Activated CD4-positive, alpha-beta T cell treated with anti-CD3 and anti-CD28 coated beads for 48 hours (primary cell): ENCODE measurements around the gene GOLGA7B.

ENCODE experiments used
- DNase-seq: peaks from one replicate; pipeline ENCODE4 v3.0.0-alpha.2; 2020

The GOLGA7B gene

GRCh38 chr10:97849687-97850402 lies at the start of gene GOLGA7B:
Gene GOLGA7B (plus strand): TSS chr10:97849843. CDS start chr10:97850304, 461 bp downstream.
- peak; percentile 61 for DNase-seq

- no peak for DNase-seq
Observed at GRCh38 chr10:97800474-97800873, 49.2 kb upstream of the GOLGA7B start.

GRCh38 chr10:97801422-97801821 lies 48.2 kb upstream of the GOLGA7B start:
- DNase-seq = no peak

- no peak for DNase-seq
Observed at GRCh38 chr10:97805096-97805884, 44.4 kb upstream of the GOLGA7B start.

GRCh38 chr10:97805949-97806348 lies 43.7 kb upstream of the GOLGA7B start:
- DNase-seq = no peak

- no peak for DNase-seq
Observed at GRCh38 chr10:97810446-97810845, 39.2 kb upstream of the GOLGA7B start.

GRCh38 chr10:97811958-97812357 lies 37.7 kb upstream of the GOLGA7B start:
- DNase-seq = no peak

- no peak for DNase-seq
Observed at GRCh38 chr10:97812696-97813095, 36.9 kb upstream of the GOLGA7B start.

- DNase-seq = no peak
Observed at GRCh38 chr10:97813311-97813710, 36.3 kb upstream of the GOLGA7B start.

GRCh38 chr10:97814996-97815395 lies 34.6 kb upstream of the GOLGA7B start:
- no peak for DNase-seq

GRCh38 chr10:97816609-97817008 lies 33.0 kb upstream of the GOLGA7B start:
- no peak for DNase-seq

GRCh38 chr10:97818572-97818971 lies 31.1 kb upstream of the GOLGA7B start:
- DNase-seq = no peak

GRCh38 chr10:97820096-97820704 lies 29.4 kb upstream of the GOLGA7B start:
- DNase-seq = no peak

GRCh38 chr10:97821308-97822038 lies 28.2 kb upstream of the GOLGA7B start:
- no peak for DNase-seq

- no peak for DNase-seq
Observed at GRCh38 chr10:97822261-97822687, 27.4 kb upstream of the GOLGA7B start.

- DNase-seq = no peak
Observed at GRCh38 chr10:97823734-97824133, 25.9 kb upstream of the GOLGA7B start.

- no peak for DNase-seq
Observed at GRCh38 chr10:97825020-97825760, 24.5 kb upstream of the GOLGA7B start.

- DNase-seq = no peak
Observed at GRCh38 chr10:97826892-97827291, 22.8 kb upstream of the GOLGA7B start.

- DNase-seq = no peak
Observed at GRCh38 chr10:97827702-97828291, 21.8 kb upstream of the GOLGA7B start.

- DNase-seq = no peak
Observed at GRCh38 chr10:97828721-97829120, 20.9 kb upstream of the GOLGA7B start.

GRCh38 chr10:97830064-97830463 lies 19.6 kb upstream of the GOLGA7B start:
- DNase-seq = no peak

- DNase-seq = no peak
Observed at GRCh38 chr10:97831259-97831658, 18.4 kb upstream of the GOLGA7B start.
